A673 (cell line): ENCODE data around the gene MROH9.

ENCODE experiments used
- EZH2 ChIP-seq: fragments of 200-600 bp; sonication (generic); IDR thresholded peaks from 2 replicates; pipeline ENCODE4 v1.6.1; 2017; ENCODE audit warnings: borderline replicate concordance, low read depth, mild to moderate bottlenecking, mixed read lengths, antibody characterized with exemption, low read length; ENCODE audit not compliant: poor library complexity, severe bottlenecking
- TF ChIP-seq, protein P1 (sequence below): fragments of 300-800, 200-600 bp; sonication (generic); conservative IDR thresholded peaks from 2 replicates; pipeline ENCODE4 v1.5.1; 2017; ENCODE audit warnings: low read depth, mild to moderate bottlenecking, antibody characterized with exemption, low read length, moderate library complexity, mixed read lengths

DNA sequence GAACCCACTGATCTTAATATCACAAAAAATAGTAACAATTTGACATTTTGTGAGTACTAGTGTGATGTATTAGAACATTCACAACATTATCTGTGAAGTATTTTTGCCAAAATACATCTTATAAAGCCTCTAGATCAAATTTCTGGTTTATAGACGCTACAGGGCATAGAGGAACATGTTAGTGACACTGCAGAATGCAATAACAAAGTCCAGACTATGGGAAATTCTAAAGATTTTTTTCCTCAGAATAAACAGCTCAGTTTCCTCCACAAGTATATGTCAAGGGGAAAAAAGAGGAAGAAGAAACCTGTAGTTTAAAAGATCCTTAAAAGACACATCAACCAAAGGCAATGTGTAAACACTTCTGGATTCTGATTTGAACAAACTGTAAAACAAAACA lies 26.4 kb upstream of the MROH9 start:
- TF ChIP-seq, protein P1, sequence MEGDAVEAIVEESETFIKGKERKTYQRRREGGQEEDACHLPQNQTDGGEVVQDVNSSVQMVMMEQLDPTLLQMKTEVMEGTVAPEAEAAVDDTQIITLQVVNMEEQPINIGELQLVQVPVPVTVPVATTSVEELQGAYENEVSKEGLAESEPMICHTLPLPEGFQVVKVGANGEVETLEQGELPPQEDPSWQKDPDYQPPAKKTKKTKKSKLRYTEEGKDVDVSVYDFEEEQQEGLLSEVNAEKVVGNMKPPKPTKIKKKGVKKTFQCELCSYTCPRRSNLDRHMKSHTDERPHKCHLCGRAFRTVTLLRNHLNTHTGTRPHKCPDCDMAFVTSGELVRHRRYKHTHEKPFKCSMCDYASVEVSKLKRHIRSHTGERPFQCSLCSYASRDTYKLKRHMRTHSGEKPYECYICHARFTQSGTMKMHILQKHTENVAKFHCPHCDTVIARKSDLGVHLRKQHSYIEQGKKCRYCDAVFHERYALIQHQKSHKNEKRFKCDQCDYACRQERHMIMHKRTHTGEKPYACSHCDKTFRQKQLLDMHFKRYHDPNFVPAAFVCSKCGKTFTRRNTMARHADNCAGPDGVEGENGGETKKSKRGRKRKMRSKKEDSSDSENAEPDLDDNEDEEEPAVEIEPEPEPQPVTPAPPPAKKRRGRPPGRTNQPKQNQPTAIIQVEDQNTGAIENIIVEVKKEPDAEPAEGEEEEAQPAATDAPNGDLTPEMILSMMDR, result no peak
- no peak for TF ChIP-seq EZH2
